HG03565 (cell line): ENCODE measurements around the gene SLC26A2.

Experiments used
- ATAC-seq: cut with Tn5 transposase; IDR thresholded peaks from one replicate; pipeline ENCODE4 v1.9.1; 2021; ENCODE audit warnings: mild to moderate bottlenecking, moderate library complexity; ENCODE audit not compliant: unreplicated experiment

The SLC26A2 gene

GRCh38 chr5:150035139-150035895 is 74.8 kb downstream of the SLC26A2 start:
- peak; percentile 75 for ATAC-seq

DNA sequence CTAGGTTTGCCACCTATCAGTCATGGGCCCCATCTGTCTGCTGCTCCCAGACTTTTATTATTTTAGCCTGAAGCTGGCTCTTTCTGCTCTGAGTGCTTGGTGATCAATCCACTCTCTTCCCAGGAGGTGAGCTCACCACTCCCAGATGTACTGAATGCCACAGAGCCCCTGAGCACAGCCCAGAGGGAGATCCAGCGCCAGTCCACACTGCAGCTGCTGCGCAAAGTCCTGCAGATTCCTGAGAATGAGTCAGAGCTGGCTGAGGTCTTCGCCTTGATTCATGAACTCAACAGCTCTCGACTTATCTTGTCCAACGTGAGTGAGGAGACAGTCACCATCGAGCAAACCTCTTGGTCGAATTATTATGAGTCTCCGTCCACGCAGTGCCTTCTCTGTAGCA is 76.0 kb downstream of the SLC26A2 start:
- ATAC-seq: no peak
